ENCODE results near the gene FNDC10.

FNDC10 gene

GRCh38 chr1:1599030-1599934, 653 bp downstream of the FNDC10 start:
- H3K4me1 ChIP-seq, result no peaks in the 10 kb centered on the region
- TF ChIP-seq CTCF (IDR thresholded peaks at IDR 0.05), result no peak
- peak overlapping the region; percentile 34 for H3K4me3 ChIP-seq (ENCODE audit: low read depth, low read length)
- H3K9me3 ChIP-seq (ENCODE audit: control insufficient read depth, low read length), result no peaks in the 10 kb centered on the region
- H3K36me3 ChIP-seq (ENCODE audit: control insufficient read depth, insufficient read depth, low read length), result no peaks in the 10 kb centered on the region
- no peak overlapping the region for H2AFZ ChIP-seq
- H3K79me2 ChIP-seq, result no peaks in the 10 kb centered on the region
- no peak overlapping the region for H3K27ac ChIP-seq
- H3K27me3 ChIP-seq (ENCODE audit: control insufficient read depth, insufficient read depth, low read length), result no peaks in the 10 kb centered on the region
- H3K9ac ChIP-seq, result no peak overlapping the region
- H3K4me2 ChIP-seq (ENCODE audit: low read length), result peak overlapping the region; percentile 58

GRCh38 chr1:1598720-1599029, 1.3 kb downstream of the FNDC10 start:
- no peak overlapping the region for H3K4me2 ChIP-seq (ENCODE audit: low read length)
- H3K27me3 ChIP-seq (ENCODE audit: control insufficient read depth, insufficient read depth, low read length), result no peaks in the 10 kb centered on the region
- H3K79me2 ChIP-seq, result no peaks in the 10 kb centered on the region
- H3K36me3 ChIP-seq (ENCODE audit: control insufficient read depth, insufficient read depth, low read length), result no peaks in the 10 kb centered on the region
- H3K27ac ChIP-seq, result no peak overlapping the region
- H2AFZ ChIP-seq, result no peak overlapping the region
- no peak for TF ChIP-seq CTCF (IDR thresholded peaks at IDR 0.05)
- H3K9me3 ChIP-seq (ENCODE audit: control insufficient read depth, low read length), result no peaks in the 10 kb centered on the region
- H3K4me3 ChIP-seq (ENCODE audit: low read depth, low read length), result no peak overlapping the region
- H3K4me1 ChIP-seq, result no peaks in the 10 kb centered on the region
- H3K9ac ChIP-seq, result no peak overlapping the region

- Histone ChIP-seq H3K4me3 (ENCODE audit: low read depth, low read length) (no peak overlapping the region), H2AFZ (no peak overlapping the region), H3K27me3 (ENCODE audit: control insufficient read depth, insufficient read depth, low read length) (no peaks in the 10 kb centered on the region), H3K79me2 (no peaks in the 10 kb centered on the region), H3K4me1 (no peaks in the 10 kb centered on the region), H3K4me2 (ENCODE audit: low read length) (peak overlapping the region; percentile 64), H3K9ac (no peak overlapping the region), H3K9me3 (ENCODE audit: control insufficient read depth, low read length) (no peaks in the 10 kb centered on the region), H3K36me3 (ENCODE audit: control insufficient read depth, insufficient read depth, low read length) (no peaks in the 10 kb centered on the region), H3K27ac (no peak overlapping the region)
- TF ChIP-seq CTCF (IDR thresholded peaks at IDR 0.05), result no peak
Measured at GRCh38 chr1:1598051-1598719, 1.8 kb downstream of the FNDC10 start.

- no peak overlapping the region for H3K4me3 ChIP-seq (ENCODE audit: low read depth, low read length)
- no peaks in the 10 kb centered on the region for H3K4me1 ChIP-seq
- no peak for TF ChIP-seq CTCF (IDR thresholded peaks at IDR 0.05)
- H3K36me3 ChIP-seq (ENCODE audit: control insufficient read depth, insufficient read depth, low read length), result no peaks in the 10 kb centered on the region
- peak overlapping the region; percentile 64 for H3K4me2 ChIP-seq (ENCODE audit: low read length)
- H3K27ac ChIP-seq, result no peak overlapping the region
- H3K9me3 ChIP-seq (ENCODE audit: control insufficient read depth, low read length), result no peaks in the 10 kb centered on the region
- H3K79me2 ChIP-seq, result no peaks in the 10 kb centered on the region
- H2AFZ ChIP-seq, result peak overlapping the region; percentile 17
- no peaks in the 10 kb centered on the region for H3K27me3 ChIP-seq (ENCODE audit: control insufficient read depth, insufficient read depth, low read length)
- no peak overlapping the region for H3K9ac ChIP-seq
Measured at GRCh38 chr1:1597275-1597930, 2.5 kb downstream of the FNDC10 start.

Measured in parathyroid adenoma (tissue), 2 donors.